ENCODE measurements around the gene RMDN2.

DNA sequence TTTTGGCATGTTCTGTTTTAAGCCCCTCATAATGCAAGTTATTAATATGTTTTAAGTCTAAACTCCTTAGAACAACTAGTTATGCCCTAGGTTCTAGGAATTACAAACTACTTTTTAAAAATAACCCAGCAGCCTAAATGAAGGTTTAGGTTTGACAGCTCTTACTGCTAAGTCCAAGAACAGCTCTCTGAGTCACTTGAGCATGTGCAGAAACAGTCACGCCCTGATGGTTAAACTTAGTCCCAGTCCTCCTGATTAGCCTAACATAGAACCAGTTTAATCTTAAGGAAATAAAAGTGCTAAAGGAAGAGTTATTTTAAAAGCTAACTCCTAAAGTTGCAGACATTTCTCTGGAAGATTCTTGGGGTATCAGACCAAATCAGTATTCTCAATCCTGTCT is 72.5 kb downstream of the RMDN2 start:
- TF ChIP-seq, protein P1, sequence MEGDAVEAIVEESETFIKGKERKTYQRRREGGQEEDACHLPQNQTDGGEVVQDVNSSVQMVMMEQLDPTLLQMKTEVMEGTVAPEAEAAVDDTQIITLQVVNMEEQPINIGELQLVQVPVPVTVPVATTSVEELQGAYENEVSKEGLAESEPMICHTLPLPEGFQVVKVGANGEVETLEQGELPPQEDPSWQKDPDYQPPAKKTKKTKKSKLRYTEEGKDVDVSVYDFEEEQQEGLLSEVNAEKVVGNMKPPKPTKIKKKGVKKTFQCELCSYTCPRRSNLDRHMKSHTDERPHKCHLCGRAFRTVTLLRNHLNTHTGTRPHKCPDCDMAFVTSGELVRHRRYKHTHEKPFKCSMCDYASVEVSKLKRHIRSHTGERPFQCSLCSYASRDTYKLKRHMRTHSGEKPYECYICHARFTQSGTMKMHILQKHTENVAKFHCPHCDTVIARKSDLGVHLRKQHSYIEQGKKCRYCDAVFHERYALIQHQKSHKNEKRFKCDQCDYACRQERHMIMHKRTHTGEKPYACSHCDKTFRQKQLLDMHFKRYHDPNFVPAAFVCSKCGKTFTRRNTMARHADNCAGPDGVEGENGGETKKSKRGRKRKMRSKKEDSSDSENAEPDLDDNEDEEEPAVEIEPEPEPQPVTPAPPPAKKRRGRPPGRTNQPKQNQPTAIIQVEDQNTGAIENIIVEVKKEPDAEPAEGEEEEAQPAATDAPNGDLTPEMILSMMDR (conservative IDR thresholded peaks at IDR 0.05; ENCODE audit: low read depth in 2 of 2) = no peak
- TF ChIP-seq POLR2AphosphoS5 (IDR thresholded peaks at IDR 0.05; ENCODE audit: low read depth) (no peak), EZH2 (IDR thresholded peaks at IDR 0.05; ENCODE audit: low read depth, unreplicated experiment) (no peak), STAT1 (IDR thresholded peaks at IDR 0.05; ENCODE audit: unreplicated experiment) (no peak), EZH2phosphoT487 (IDR thresholded peaks at IDR 0.05; ENCODE audit: unreplicated experiment) (no peak), CREB1 (CRISPR knock-in tag; IDR thresholded peaks at IDR 0.05; ENCODE audit: low read depth) (no peak), NANOG (IDR thresholded peaks at IDR 0.05; ENCODE audit: borderline replicate concordance) (no peak), JUNB (IDR thresholded peaks at IDR 0.05; ENCODE audit: unreplicated experiment) (no peak), ZNF331 (CRISPR knock-in tag; IDR thresholded peaks at IDR 0.05; ENCODE audit: low read depth) (no peak), ZNF114 (CRISPR knock-in tag; IDR thresholded peaks at IDR 0.05) (no peak)
- TF ChIP-seq, protein P2, sequence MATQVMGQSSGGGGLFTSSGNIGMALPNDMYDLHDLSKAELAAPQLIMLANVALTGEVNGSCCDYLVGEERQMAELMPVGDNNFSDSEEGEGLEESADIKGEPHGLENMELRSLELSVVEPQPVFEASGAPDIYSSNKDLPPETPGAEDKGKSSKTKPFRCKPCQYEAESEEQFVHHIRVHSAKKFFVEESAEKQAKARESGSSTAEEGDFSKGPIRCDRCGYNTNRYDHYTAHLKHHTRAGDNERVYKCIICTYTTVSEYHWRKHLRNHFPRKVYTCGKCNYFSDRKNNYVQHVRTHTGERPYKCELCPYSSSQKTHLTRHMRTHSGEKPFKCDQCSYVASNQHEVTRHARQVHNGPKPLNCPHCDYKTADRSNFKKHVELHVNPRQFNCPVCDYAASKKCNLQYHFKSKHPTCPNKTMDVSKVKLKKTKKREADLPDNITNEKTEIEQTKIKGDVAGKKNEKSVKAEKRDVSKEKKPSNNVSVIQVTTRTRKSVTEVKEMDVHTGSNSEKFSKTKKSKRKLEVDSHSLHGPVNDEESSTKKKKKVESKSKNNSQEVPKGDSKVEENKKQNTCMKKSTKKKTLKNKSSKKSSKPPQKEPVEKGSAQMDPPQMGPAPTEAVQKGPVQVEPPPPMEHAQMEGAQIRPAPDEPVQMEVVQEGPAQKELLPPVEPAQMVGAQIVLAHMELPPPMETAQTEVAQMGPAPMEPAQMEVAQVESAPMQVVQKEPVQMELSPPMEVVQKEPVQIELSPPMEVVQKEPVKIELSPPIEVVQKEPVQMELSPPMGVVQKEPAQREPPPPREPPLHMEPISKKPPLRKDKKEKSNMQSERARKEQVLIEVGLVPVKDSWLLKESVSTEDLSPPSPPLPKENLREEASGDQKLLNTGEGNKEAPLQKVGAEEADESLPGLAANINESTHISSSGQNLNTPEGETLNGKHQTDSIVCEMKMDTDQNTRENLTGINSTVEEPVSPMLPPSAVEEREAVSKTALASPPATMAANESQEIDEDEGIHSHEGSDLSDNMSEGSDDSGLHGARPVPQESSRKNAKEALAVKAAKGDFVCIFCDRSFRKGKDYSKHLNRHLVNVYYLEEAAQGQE (IDR thresholded peaks at IDR 0.05; ENCODE audit: unreplicated experiment) = no peak
- TF ChIP-seq, protein P3, sequence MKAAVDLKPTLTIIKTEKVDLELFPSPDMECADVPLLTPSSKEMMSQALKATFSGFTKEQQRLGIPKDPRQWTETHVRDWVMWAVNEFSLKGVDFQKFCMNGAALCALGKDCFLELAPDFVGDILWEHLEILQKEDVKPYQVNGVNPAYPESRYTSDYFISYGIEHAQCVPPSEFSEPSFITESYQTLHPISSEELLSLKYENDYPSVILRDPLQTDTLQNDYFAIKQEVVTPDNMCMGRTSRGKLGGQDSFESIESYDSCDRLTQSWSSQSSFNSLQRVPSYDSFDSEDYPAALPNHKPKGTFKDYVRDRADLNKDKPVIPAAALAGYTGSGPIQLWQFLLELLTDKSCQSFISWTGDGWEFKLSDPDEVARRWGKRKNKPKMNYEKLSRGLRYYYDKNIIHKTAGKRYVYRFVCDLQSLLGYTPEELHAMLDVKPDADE (IDR thresholded peaks at IDR 0.05) = no peak
- TF ChIP-seq, protein P4, sequence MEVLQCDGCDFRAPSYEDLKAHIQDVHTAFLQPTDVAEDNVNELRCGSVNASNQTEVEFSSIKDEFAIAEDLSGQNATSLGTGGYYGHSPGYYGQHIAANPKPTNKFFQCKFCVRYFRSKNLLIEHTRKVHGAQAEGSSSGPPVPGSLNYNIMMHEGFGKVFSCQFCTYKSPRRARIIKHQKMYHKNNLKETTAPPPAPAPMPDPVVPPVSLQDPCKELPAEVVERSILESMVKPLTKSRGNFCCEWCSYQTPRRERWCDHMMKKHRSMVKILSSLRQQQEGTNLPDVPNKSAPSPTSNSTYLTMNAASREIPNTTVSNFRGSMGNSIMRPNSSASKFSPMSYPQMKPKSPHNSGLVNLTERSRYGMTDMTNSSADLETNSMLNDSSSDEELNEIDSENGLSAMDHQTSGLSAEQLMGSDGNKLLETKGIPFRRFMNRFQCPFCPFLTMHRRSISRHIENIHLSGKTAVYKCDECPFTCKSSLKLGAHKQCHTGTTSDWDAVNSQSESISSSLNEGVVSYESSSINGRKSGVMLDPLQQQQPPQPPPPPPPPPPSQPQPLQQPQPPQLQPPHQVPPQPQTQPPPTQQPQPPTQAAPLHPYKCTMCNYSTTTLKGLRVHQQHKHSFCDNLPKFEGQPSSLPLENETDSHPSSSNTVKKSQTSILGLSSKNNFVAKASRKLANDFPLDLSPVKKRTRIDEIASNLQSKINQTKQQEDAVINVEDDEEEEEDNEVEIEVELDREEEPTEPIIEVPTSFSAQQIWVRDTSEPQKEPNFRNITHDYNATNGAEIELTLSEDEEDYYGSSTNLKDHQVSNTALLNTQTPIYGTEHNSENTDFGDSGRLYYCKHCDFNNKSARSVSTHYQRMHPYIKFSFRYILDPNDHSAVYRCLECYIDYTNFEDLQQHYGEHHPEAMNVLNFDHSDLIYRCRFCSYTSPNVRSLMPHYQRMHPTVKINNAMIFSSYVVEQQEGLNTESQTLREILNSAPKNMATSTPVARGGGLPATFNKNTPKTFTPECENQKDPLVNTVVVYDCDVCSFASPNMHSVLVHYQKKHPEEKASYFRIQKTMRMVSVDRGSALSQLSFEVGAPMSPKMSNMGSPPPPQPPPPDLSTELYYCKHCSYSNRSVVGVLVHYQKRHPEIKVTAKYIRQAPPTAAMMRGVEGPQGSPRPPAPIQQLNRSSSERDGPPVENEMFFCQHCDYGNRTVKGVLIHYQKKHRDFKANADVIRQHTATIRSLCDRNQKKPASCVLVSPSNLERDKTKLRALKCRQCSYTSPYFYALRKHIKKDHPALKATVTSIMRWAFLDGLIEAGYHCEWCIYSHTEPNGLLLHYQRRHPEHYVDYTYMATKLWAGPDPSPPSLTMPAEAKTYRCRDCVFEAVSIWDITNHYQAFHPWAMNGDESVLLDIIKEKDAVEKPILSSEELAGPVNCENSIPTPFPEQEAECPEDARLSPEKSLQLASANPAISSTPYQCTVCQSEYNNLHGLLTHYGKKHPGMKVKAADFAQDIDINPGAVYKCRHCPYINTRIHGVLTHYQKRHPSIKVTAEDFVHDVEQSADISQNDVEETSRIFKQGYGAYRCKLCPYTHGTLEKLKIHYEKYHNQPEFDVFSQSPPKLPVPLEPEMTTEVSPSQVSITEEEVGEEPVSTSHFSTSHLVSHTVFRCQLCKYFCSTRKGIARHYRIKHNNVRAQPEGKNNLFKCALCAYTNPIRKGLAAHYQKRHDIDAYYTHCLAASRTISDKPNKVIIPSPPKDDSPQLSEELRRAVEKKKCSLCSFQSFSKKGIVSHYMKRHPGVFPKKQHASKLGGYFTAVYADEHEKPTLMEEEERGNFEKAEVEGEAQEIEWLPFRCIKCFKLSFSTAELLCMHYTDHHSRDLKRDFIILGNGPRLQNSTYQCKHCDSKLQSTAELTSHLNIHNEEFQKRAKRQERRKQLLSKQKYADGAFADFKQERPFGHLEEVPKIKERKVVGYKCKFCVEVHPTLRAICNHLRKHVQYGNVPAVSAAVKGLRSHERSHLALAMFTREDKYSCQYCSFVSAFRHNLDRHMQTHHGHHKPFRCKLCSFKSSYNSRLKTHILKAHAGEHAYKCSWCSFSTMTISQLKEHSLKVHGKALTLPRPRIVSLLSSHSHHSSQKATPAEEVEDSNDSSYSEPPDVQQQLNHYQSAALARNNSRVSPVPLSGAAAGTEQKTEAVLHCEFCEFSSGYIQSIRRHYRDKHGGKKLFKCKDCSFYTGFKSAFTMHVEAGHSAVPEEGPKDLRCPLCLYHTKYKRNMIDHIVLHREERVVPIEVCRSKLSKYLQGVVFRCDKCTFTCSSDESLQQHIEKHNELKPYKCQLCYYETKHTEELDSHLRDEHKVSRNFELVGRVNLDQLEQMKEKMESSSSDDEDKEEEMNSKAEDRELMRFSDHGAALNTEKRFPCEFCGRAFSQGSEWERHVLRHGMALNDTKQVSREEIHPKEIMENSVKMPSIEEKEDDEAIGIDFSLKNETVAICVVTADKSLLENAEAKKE (CRISPR knock-in tag; IDR thresholded peaks at IDR 0.05) = no peak

All from GM23338 (cell line).